Pericardium fibroblast (primary cell): ENCODE measurements around the gene MIA. TPM values are rescaled to one million over a fixed set of nuclear protein-coding genes. Genes with fewer than 3 reads are reported as not detected.

Experiments used
- total RNA-seq: library from RNA; depleted of rRNA; stranded (reverse); fragments of >200 nt; gene quantifications from 2 replicates; pipeline ENCODE4 v1.2.3, GENCODE V29; 2015

MIA gene
- total RNA-seq: not detected in 2 replicates

GRCh38 chr19:40774916-40775631, at the start of gene MIA:
Gene MIA (plus strand): TSS chr19:40775521. CDS start chr19:40775543, 22 bp downstream.

GRCh38 chr19:40750058-40750873, 25.1 kb upstream of the MIA start, which contains the start of gene ACTMAP:
Gene ACTMAP (minus strand): TSS chr19:40750477. CDS start chr19:40749803, 674 bp downstream.

GRCh38 chr19:40750874-40751537, 24.3 kb upstream of the MIA start, which contains the start of gene SNRPA:
Gene SNRPA (plus strand): TSS chr19:40751203. CDS start chr19:40751409, 206 bp downstream.

GRCh38 chr19:40777937-40778705, 2.8 kb downstream of the MIA start, which contains the start of gene RAB4B:
Gene RAB4B (plus strand): TSS chr19:40778247. CDS start chr19:40778376, 129 bp downstream.

GRCh38 chr19:40798683-40799557, 23.6 kb downstream of the MIA start, which contains the start of gene EGLN2:
Gene EGLN2 (plus strand): TSS chr19:40799191. CDS start chr19:40800573, 1,382 bp downstream.

Other genes starting within 250 kb of the MIA start
- gene SHKBP1, start 198.6 kb upstream of the MIA start, total RNA-seq: 35.7 and 46.7 TPM in 2 replicates
- gene LTBP4, start 174.2 kb upstream of the MIA start, total RNA-seq: 87.1 and 97.0 TPM in 2 replicates
- 51.6 and 57.1 TPM in 2 replicates for gene NUMBL, start 84.9 kb upstream of the MIA start, total RNA-seq
- 18.6 and 26.3 TPM in 2 replicates for gene COQ8B, start 58.6 kb upstream of the MIA start, total RNA-seq
- gene ITPKC, start 58.4 kb upstream of the MIA start, total RNA-seq: 26.1 and 34.7 TPM in 2 replicates
- gene ACTMAP, start 25.0 kb upstream of the MIA start, total RNA-seq: 5.7 and 10.1 TPM in 2 replicates
- 43.1 and 46.5 TPM in 2 replicates for gene SNRPA, start 24.3 kb upstream of the MIA start, total RNA-seq
- 21.3 and 37.3 TPM in 2 replicates for gene RAB4B, start 2.7 kb downstream of the MIA start, total RNA-seq
- gene EGLN2, start 23.7 kb downstream of the MIA start, total RNA-seq: 70.1 and 114 TPM in 2 replicates
- gene CYP2A6, start 74.9 kb downstream of the MIA start, total RNA-seq: not detected in 2 replicates
- not detected in 2 replicates for gene CYP2A7, start 106.7 kb downstream of the MIA start, total RNA-seq
- gene CYP2B6, start 215.8 kb downstream of the MIA start, total RNA-seq: not detected in 2 replicates